NCI-H460 (cell line): ENCODE results near the gene ARID3C. TPM values are rescaled to one million over a fixed set of nuclear protein-coding genes. Genes with fewer than 3 reads are reported as not detected.
"Not testable (repeated sequence)": the region's sequence is repeated elsewhere in the genome, so short reads cannot be mapped to it uniquely, and the experiment has no call there.

ENCODE experiments used
- DNase-seq: peaks from one replicate; pipeline ENCODE4 v3.0.0-alpha.2; 2016; ENCODE audit warnings: low read depth; ENCODE audit errors: extremely low read depth
- total RNA-seq: library from RNA; depleted of rRNA; stranded (reverse); fragments of >200 nt; shearing (Covaris generic); gene quantifications from 2 replicates; pipeline ENCODE4 v1.2.3, GENCODE V29; 2014

Gene ARID3C
- total RNA-seq, 1 experiment from 2014 or later = not detected

- no peak for DNase-seq
These were observed 24.5 kb upstream of the ARID3C start for GRCh38 chr9:34653151-34654072.

GRCh38 chr9:34652602-34653000 lies 23.7 kb upstream of the ARID3C start:
- DNase-seq = no peak

DNA sequence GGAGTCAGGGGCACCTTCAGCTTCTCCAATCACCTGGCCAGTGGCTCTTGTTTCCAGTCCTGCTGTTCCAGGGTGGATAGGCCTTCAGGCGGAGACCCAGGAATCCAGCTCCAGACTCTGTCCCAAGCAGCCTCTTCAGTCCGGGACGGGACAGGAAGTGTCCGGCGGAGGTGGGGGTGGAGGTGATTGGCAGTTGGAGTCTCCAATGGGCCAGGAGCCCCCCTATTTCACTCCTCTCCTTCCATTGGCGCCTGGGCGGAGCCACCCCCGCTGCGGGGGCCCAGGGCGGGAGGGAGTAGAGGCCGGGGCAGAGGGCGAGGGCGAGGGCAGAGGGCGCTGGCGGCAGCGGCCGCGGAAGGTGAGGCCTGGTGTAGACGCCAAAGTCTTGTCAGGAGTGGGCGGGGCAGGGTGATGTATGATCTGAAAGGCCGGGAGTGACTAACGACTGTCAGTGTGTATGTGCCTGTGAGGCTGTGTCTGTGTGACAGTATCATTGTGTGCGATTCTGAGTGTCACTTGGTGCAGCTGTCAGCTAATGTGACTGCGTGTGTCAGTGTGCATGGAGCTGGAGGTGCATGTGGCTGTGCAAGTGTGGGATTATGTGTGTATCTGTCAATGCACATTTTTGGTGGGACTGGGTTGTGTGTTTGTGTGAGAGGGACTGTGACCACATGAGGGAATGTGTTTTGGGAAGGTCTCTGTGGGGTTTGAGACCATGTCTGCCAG lies 23.2 kb upstream of the ARID3C start, which contains the start of gene IL11RA:
TSS of gene IL11RA (plus strand) at position 310 of the 726 bp plus-strand sequence. CDS start 3,033 bp downstream, outside the sequence.
- DNase-seq = peak; percentile 75

DNA sequence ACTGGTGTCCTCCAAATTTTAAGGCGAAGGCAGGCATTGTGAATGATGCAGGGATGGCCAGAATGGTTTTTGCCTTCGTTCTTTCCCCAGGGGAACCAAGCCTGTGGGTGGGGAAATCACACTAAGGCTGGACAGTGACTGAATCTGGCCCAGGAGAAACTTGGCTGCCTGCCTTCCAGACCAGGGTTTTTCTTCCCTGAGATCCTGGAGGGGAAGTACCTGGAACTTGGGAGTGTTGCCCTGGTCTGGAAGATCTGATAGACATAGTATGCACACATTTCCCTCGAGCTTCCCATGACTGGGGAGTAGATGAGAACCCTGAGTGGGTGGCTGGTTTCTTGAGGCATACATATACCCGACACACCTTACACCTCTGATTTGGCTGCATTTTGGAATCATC lies 22.5 kb upstream of the ARID3C start:
- DNase-seq = no peak

- DNase-seq = no peak
These were observed 21.9 kb upstream of the ARID3C start for GRCh38 chr9:34650816-34651215.

DNA sequence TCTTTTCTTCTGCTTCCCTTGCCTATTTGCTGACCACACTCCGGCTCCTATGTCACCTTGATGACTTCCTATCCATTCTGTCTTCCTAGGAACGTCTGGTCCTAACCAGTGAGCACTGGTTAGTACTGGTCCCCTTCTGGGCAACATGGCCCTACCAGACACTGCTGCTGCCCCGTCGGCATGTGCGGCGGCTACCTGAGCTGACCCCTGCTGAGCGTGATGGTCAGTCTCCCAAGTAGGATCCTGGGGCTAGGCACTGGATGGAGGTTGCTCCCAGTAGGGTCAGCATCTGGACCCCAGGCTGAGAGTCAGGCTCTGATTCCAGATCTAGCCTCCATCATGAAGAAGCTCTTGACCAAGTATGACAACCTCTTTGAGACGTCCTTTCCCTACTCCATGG lies 19.8 kb upstream of the ARID3C start:
- DNase-seq = no peak

GRCh38 chr9:34647651-34648050 lies 18.8 kb upstream of the ARID3C start:
- no peak for DNase-seq

DNA sequence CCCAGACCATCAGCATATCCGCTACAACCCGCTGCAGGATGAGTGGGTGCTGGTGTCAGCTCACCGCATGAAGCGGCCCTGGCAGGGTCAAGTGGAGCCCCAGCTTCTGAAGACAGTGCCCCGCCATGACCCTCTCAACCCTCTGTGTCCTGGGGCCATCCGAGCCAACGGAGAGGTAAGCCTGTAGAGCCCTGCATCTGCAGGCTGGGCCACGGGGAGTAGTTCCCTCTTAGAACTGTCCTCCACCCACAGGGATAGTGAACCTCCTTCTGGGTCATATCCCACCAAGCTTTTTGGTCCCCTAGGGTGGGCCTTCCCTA lies 18.2 kb upstream of the ARID3C start:
- DNase-seq = no peak

DNA sequence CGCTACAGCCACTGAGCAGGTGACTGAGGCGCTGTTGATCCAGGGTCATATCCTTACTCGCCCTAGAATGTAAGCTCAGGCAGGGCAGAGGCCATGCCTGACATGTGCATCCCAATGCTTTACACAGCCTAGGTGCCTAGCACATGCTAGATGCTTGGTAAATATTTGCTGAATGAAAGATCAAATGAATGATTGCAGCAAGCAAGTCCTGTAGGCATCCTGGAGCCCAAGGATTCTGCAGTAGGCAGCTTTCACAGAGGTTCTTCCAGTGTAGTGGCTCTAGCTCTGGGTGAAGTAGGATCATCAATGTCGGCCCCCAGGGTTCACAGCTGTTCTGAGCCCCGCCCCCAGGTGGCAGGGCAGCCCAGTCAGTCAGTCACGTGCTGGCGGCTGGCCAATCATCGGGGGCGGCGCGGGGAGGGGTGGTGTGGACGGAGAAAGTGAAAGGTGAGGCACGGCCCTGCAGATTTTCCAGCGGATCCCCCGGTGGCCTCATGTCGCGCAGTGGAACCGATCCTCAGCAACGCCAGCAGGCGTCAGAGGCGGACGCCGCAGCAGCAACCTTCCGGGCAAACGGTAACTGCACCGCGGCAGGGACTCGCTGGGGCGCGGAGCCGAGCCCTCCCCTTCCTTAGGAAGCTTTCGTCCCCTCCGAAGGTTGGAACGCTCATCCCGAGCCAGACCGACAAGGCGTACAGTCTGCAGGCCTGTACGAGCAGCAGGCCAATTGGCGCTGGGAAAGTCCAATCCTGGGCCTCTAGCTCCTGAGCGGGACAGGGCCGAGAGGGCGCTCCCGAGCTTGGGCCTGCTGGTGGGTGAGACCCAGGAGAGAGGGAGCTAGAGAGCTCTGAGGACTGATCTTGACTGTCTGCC lies 17.6 kb upstream of the ARID3C start, which contains the start of gene GALT:
TSS of gene GALT (plus strand) at position 465 of the 873 bp plus-strand sequence. CDS start at position 495, 30 bp downstream.
- peak; percentile 78 for DNase-seq

- no peak for DNase-seq
These were observed 16.0 kb upstream of the ARID3C start for GRCh38 chr9:34644766-34645314.

DNA sequence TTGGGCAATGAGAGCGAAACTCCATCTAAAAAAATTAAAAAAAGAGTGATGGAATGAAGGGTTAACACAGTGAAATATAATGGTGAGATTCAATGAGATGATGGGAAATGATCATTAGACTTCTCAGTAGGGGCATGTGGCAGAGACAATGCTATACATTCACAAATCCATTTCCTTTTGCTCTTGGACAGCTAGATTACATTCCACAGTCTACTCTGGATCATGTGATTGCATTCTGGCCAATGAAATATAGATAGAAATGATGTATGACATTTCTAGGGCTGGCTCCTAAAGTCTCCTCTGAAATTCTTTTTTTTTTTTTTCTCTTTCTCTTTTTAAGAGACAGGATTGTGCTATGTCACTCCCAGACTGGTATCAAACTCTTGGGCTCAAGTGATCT lies 13.8 kb upstream of the ARID3C start:
- DNase-seq = no peak

DNA sequence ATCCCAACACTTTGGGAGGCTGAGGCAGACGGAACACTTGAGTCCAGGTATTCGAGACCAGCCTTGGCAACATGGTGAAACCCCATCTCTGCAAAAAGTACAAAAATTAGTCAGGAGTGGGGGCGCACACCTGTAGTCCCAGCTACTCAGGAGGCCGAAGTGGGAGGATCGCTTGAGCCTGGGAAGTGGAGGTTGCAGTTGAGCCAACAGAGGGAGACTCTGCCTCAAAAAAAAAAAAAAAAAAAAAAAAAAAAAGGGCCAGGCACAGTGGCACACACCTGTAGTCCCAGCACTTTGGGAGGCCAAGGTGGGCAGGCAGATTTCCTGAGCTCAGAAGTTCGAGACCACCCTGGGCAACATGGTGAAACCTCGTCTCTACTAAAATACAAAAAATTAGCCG lies 10.5 kb upstream of the ARID3C start:
- not testable (repeated sequence) for DNase-seq

- DNase-seq = no peak
These were observed 9.2 kb upstream of the ARID3C start for GRCh38 chr9:34638138-34638445.

DNA sequence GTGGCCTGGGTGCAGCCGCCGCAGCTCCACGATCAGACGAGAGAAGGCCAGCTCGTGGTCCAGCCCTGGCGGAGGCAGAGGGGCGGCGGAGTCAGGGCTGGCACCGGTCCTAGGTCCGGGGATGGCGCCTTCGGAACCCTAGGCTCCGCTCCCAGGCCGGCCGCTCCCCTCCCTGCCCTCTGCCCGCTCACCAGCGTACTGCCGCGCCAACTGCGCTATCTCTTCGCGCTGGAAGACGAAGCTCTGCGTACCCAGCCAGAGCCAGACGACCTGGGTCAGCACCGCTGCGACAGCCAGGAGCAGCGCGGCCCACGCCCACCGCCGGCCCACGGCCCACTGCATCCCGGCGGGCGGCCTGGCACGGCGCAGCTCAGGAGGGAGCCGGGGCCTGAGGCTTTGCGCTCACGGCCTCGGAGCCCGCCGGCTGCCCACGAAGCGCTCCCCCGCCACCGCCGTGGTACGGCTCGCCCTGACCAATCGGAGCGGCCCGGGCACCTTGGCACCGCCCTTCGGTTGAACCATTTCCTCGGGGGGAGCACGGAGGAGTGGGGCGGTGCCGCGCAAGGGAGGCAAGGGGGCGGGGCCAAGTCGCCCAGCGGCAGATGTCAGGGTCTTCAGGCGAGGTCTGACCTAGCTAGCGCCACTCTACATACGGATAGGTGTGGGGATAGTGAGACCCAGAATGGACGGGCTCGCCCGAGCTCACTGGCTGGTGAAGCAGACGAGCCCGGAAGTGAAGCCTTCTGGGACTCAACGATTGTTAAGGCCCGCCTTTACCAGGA lies 8.7 kb upstream of the ARID3C start, which contains the start of gene SIGMAR1:
TSS of gene SIGMAR1 (minus strand) at position 432 of the 782 bp plus-strand sequence. CDS start at position 342, 90 bp downstream.
- peak; percentile 82 for DNase-seq

GRCh38 chr9:34636791-34637355 lies 8.0 kb upstream of the ARID3C start:
- no peak for DNase-seq

- no peak for DNase-seq
These were observed 6.7 kb upstream of the ARID3C start for GRCh38 chr9:34635556-34635955.

GRCh38 chr9:34634551-34635248 lies 5.8 kb upstream of the ARID3C start:
- no peak for DNase-seq

- peak; percentile 59 for DNase-seq
These were observed 5.1 kb upstream of the ARID3C start for GRCh38 chr9:34633851-34634550.
